Measurements from ENCODE around the gene ADAM12. TPM values are rescaled to one million over a fixed set of nuclear protein-coding genes. Genes with fewer than 3 reads are reported as not detected.

ADAM12 gene
- total and polyA plus RNA-seq, 9 of the 15 experiments (the other 6 are each of a cell fraction or from before 2014, with no cell fraction given) = not detected

DNA sequence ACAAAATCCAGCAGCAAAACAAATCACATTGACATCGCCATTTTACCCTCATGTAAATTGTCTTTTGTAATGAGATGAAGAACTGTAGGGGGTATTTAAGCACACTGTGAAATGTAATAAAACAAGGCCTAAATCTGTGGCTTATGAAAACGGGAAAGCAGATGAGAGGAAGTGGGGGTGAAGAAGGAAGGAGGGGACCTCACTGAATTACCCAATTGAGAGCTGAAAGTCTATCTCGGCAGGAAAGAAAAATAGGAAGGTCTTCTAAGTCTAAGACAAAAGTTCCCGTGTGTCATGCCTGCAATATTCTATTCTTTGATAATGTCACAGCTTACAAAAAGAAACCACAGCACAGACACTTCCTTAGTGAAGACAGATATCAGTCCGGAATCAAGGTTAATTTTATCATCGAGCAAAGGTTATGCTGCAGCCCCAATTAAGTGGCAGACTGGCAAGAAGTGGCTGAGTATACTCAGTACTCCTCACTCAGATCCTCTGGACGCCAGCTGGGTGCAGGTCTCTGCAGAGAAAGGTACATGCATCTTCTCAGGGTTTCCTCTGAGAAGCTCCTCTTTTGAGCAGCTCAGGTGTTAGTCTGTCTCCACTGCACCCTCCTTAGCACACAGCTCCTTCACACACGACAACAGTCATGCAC is 252.2 kb downstream of the ADAM12 start (continued):
- TF ChIP-seq HNRNPL (IDR thresholded peaks at IDR 0.05; ENCODE audit: low read depth, low read length) = no peak
- no peak for TF ChIP-seq TBL1XR1 (IDR thresholded peaks at IDR 0.05; ENCODE audit: low read length in 2 of 2)
- TF ChIP-seq PRPF4 (IDR thresholded peaks at IDR 0.05; ENCODE audit: insufficient read depth, low read depth, low read length, poor library complexity, severe bottlenecking) = no peak
- TF ChIP-seq, protein P1, sequence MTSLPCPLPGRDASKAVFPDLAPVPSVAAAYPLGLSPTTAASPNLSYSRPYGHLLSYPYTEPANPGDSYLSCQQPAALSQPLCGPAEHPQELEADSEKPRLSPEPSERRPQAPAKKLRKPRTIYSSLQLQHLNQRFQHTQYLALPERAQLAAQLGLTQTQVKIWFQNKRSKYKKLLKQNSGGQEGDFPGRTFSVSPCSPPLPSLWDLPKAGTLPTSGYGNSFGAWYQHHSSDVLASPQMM (CRISPR knock-in tag; IDR thresholded peaks at IDR 0.05) = no peak
- TF ChIP-seq, protein P2, sequence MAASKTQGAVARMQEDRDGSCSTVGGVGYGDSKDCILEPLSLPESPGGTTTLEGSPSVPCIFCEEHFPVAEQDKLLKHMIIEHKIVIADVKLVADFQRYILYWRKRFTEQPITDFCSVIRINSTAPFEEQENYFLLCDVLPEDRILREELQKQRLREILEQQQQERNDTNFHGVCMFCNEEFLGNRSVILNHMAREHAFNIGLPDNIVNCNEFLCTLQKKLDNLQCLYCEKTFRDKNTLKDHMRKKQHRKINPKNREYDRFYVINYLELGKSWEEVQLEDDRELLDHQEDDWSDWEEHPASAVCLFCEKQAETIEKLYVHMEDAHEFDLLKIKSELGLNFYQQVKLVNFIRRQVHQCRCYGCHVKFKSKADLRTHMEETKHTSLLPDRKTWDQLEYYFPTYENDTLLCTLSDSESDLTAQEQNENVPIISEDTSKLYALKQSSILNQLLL (CRISPR knock-in tag; IDR thresholded peaks at IDR 0.05; ENCODE audit: borderline replicate concordance) = no peak

DNA sequence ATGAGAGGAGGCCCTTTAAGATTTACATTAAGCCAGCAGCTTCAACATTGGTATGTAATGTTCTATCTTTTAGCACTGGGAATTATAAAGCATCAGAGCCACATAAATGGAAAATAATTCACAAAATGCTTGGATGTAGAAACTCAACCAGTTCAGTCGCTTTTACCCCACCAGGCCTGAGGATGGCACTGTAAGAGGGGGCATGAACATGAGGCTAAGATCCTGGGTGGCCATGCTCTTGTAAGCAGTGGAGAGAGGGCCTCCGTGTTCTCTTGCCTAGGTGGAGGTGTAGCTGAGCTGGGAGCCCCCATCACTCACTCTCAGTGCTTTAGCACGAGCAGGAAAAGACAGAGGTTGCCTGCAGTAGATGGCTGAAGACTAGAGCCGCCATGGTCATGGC is 253.1 kb downstream of the ADAM12 start:
- no peak overlapping the region for H3K4me2 ChIP-seq (ENCODE audit: insufficient read depth, low read length)
- CTCF ChIA-PET (ENCODE audit: low intra/inter-chr PET ratio) = interaction anchor here (0.5 kb wide), 1 partner anchor 15 kb away, joined by 3 read pairs; no protein-coding TSS in a partner anchor
- H3K9ac ChIP-seq (ENCODE audit: insufficient read depth in 1 of 2, low read depth in 2 of 2, low read length in 2 of 2) = no peak overlapping the region

More for the DNA sequence above, 253.1 kb downstream of the ADAM12 start:
- H3K36me3 ChIP-seq (ENCODE audit: control insufficient read depth, insufficient read depth, low read length) = no peaks in the 10 kb centered on the region
- H3K27me3 ChIP-seq (ENCODE audit: control insufficient read depth in 2 of 2, insufficient read depth in 2 of 2, low read length in 2 of 2) = no peaks in the 10 kb centered on the region
- in situ Hi-C loops (cut with MboI) (no loop called here), intact Hi-C loops (cut with micrococcal nuclease) (no loop called here)
- H3K4me3 ChIP-seq = no peak overlapping the region
- H3K9me1 ChIP-seq (ENCODE audit: control insufficient read depth, insufficient read depth, low read length) = no peaks in the 10 kb centered on the region
- POLR2A ChIA-PET = no interaction called here
- H3K9me3 ChIP-seq (replicated peaks; ENCODE audit: control insufficient read depth, insufficient read depth, low read depth, low read length) = no peaks in the 10 kb centered on the region
- no peak overlapping the region for H3K27ac ChIP-seq (ENCODE audit: extremely low read depth, low read depth, low read length)
- H3K4me1 ChIP-seq (replicated peaks in 1 of 2; ENCODE audit: control insufficient read depth in 2 of 2, insufficient read depth in 2 of 2, low read length in 2 of 2) = no peaks in the 10 kb centered on the region
- DNase-seq (ENCODE audit: extremely low read depth in 1 of 4, low spot score in 3 of 4) (peak in 1 of 4 experiments; percentile 1), ATAC-seq (no peak), FAIRE-seq (no peak)
- WGBS (ENCODE audit: insufficient coverage, low coverage, missing lambda C conversion rate) = 0% methylated on average over 3 of the region's 4 CpGs
- no peaks in the 10 kb centered on the region for H4K20me1 ChIP-seq (replicated peaks; ENCODE audit: control insufficient read depth, insufficient read depth, low read length)
- TF ChIP-seq ESRRA (IDR thresholded peaks at IDR 0.05; ENCODE audit: borderline replicate concordance, low read depth) (no peak), RNF2 (IDR thresholded peaks at IDR 0.05) (no peak), ZBTB8A (IDR thresholded peaks at IDR 0.05; ENCODE audit: partially characterized antibody) (no peak), LEF1 (IDR thresholded peaks at IDR 0.05) (no peak)
- TF ChIP-seq, protein P3, sequence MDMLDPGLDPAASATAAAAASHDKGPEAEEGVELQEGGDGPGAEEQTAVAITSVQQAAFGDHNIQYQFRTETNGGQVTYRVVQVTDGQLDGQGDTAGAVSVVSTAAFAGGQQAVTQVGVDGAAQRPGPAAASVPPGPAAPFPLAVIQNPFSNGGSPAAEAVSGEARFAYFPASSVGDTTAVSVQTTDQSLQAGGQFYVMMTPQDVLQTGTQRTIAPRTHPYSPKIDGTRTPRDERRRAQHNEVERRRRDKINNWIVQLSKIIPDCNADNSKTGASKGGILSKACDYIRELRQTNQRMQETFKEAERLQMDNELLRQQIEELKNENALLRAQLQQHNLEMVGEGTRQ (CRISPR knock-in tag; IDR thresholded peaks at IDR 0.05) = no peak
- no TSS peak for BruUV-seq (replicated peaks)
- no peak overlapping the region for H2AFZ ChIP-seq (ENCODE audit: low read depth, low read length)
- H3K79me2 ChIP-seq (ENCODE audit: control insufficient read depth, insufficient read depth, low read length) = no peaks in the 10 kb centered on the region

All from K562 (cell line).